HG03097 (cell line): Measurements from ENCODE around the gene NHLRC3.
"Not testable (repeated sequence)": the region's sequence is repeated elsewhere in the genome, so short reads cannot be mapped to it uniquely, and the experiment has no call there.

Experiments used
- ATAC-seq: cut with Tn5 transposase; IDR thresholded peaks from one replicate; pipeline ENCODE4 v1.9.1; 2021; ENCODE audit not compliant: unreplicated experiment, low FRiP score

NHLRC3 gene

GRCh38 chr13:39040206-39040605 lies 1.9 kb downstream of the NHLRC3 start:
- no peak for ATAC-seq

- ATAC-seq, result no peak
Observed at GRCh38 chr13:39044536-39044935, 6.3 kb downstream of the NHLRC3 start.

GRCh38 chr13:39047560-39047959 lies 9.3 kb downstream of the NHLRC3 start:
- ATAC-seq, result no peak

GRCh38 chr13:39048806-39049205 lies 10.6 kb downstream of the NHLRC3 start:
- no peak for ATAC-seq

GRCh38 chr13:39049274-39049673 lies 11.0 kb downstream of the NHLRC3 start:
- ATAC-seq, result no peak

GRCh38 chr13:39051157-39051556 lies 12.9 kb downstream of the NHLRC3 start:
- no peak for ATAC-seq

GRCh38 chr13:39052944-39053343 lies 14.7 kb downstream of the NHLRC3 start:
- no peak for ATAC-seq

GRCh38 chr13:39054112-39054511 lies 15.9 kb downstream of the NHLRC3 start:
- no peak for ATAC-seq

GRCh38 chr13:39056018-39056417 lies 17.8 kb downstream of the NHLRC3 start:
- ATAC-seq, result no peak

GRCh38 chr13:39058040-39058439 lies 19.8 kb downstream of the NHLRC3 start:
- ATAC-seq, result no peak

GRCh38 chr13:39062004-39062403 lies 23.7 kb downstream of the NHLRC3 start:
- no peak for ATAC-seq

GRCh38 chr13:39072842-39073241 lies 34.6 kb downstream of the NHLRC3 start:
- no peak for ATAC-seq

- no peak for ATAC-seq
Observed at GRCh38 chr13:39073983-39074382, 35.7 kb downstream of the NHLRC3 start.

GRCh38 chr13:39086251-39086945 lies 48.1 kb downstream of the NHLRC3 start:
- not testable (repeated sequence) for ATAC-seq

- no peak for ATAC-seq
Observed at GRCh38 chr13:39091586-39091985, 53.3 kb downstream of the NHLRC3 start.

- ATAC-seq, result no peak
Observed at GRCh38 chr13:39095500-39095899, 57.2 kb downstream of the NHLRC3 start.

- ATAC-seq, result no peak
Observed at GRCh38 chr13:39099231-39099630, 61.0 kb downstream of the NHLRC3 start.
